ENCODE measurements around the gene UNC119. TPM values are rescaled to one million over a fixed set of nuclear protein-coding genes. Genes with fewer than 3 reads are reported as not detected.

The UNC119 gene
- total RNA-seq, 4 donors from 2014 or later = 15.7 to 26.5 (median 20.8) TPM

- TF ChIP-seq, protein P1, sequence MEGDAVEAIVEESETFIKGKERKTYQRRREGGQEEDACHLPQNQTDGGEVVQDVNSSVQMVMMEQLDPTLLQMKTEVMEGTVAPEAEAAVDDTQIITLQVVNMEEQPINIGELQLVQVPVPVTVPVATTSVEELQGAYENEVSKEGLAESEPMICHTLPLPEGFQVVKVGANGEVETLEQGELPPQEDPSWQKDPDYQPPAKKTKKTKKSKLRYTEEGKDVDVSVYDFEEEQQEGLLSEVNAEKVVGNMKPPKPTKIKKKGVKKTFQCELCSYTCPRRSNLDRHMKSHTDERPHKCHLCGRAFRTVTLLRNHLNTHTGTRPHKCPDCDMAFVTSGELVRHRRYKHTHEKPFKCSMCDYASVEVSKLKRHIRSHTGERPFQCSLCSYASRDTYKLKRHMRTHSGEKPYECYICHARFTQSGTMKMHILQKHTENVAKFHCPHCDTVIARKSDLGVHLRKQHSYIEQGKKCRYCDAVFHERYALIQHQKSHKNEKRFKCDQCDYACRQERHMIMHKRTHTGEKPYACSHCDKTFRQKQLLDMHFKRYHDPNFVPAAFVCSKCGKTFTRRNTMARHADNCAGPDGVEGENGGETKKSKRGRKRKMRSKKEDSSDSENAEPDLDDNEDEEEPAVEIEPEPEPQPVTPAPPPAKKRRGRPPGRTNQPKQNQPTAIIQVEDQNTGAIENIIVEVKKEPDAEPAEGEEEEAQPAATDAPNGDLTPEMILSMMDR (IDR thresholded peaks at IDR 0.05; ENCODE audit: low read depth) = no peak
Observed at GRCh38 chr17:28537219-28537610, 15.2 kb downstream of the UNC119 start.

DNA sequence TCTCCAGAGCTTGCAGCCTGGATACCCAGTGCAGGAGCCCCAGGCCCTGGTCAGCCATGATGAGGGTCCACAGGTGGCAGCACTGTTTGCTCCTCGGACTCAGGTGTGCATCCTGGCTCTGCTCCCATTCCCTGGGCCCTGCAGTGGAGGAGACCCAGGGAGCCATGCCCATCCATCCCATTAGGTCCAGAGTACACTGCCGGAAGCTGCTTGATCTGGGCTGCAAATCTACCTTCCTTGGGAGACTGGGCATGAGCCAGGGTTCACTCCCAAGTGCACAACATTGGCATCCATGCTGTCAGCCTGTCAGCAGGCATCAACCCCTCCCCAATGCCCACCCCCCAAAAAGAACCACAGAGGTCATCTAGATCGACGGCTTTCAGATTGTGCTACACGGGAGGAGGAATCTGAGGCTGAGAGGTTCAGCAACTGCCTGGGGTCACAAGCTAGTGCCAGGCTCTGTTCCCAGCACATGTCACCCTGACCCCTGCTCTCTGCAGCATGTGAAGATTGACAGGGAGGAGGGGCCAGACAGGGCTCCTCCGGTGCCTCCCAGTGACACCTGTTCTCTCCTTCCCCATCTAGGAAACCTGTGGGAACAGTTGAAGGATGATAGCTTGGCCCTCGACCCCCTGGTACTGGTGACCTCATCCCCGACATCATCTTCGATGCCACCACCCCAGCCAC is 15.7 kb downstream of the UNC119 start:
- TF ChIP-seq, protein P1 (IDR thresholded peaks at IDR 0.05; ENCODE audit: low read depth) = no peak

- TF ChIP-seq, protein P1 (IDR thresholded peaks at IDR 0.05; ENCODE audit: low read depth) = no peak
Observed at GRCh38 chr17:28534740-28535375, 17.6 kb downstream of the UNC119 start.

DNA sequence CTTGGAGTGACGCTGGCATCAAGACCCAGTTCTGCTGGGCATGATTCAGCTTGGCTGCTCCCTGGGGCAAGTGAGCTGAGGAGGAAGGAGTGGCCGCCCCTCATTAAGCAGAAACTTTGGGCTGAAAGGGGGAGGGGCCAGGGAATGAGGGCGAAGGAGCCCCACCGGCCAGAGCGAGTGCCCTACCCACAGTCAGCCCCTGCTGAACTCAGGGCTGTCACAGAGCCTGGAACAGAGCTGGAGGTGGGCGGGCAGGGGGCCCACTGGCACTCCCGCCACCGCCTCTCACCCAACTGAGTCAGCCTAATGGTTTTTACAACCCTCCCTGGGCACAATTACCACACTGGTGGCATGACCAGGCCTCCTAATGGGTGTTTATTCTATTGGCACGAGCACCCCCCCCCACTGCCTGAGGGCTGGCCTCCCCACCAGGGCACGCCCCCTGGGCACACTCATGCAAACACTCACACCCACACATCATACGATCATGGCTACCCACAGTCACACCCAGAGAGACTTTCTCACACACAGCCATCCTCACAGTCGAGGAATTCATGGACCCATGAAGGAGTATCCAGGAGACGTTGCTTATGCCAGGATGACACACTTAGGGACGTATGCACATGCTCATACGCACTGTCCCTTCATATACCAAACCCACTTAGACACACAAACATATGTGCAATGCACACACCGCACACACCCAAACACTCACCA is 19.2 kb downstream of the UNC119 start:
- TF ChIP-seq, protein P1 (IDR thresholded peaks at IDR 0.05; ENCODE audit: low read depth) = no peak

GRCh38 chr17:28532050-28532960 is 20.1 kb downstream of the UNC119 start:
- TF ChIP-seq, protein P1 (IDR thresholded peaks at IDR 0.05; ENCODE audit: low read depth) = no peak

- TF ChIP-seq, protein P1 (IDR thresholded peaks at IDR 0.05; ENCODE audit: low read depth) = no peak
Observed at GRCh38 chr17:28530926-28531325, 21.5 kb downstream of the UNC119 start.

All from subcutaneous adipose tissue (tissue), 4 donors.